GM10266 (cell line): ENCODE results near the gene NNT.
A peak's percentile ranks its signal among the peaks of the same experiment; 100 is the strongest.

Experiments used
- DNase-seq: peaks from one replicate; pipeline ENCODE4 v3.0.0; 2012; ENCODE audit errors: extremely low spot score
- TF ChIP-seq, protein P1 (sequence below): IDR thresholded peaks from 2 replicates; pipeline ENCODE4 v1.5.1; 2012; ENCODE audit warnings: mild to moderate bottlenecking, low read depth; ENCODE audit not compliant: control insufficient read depth, insufficient read depth; ENCODE audit errors: missing control alignments

NNT gene

DNA sequence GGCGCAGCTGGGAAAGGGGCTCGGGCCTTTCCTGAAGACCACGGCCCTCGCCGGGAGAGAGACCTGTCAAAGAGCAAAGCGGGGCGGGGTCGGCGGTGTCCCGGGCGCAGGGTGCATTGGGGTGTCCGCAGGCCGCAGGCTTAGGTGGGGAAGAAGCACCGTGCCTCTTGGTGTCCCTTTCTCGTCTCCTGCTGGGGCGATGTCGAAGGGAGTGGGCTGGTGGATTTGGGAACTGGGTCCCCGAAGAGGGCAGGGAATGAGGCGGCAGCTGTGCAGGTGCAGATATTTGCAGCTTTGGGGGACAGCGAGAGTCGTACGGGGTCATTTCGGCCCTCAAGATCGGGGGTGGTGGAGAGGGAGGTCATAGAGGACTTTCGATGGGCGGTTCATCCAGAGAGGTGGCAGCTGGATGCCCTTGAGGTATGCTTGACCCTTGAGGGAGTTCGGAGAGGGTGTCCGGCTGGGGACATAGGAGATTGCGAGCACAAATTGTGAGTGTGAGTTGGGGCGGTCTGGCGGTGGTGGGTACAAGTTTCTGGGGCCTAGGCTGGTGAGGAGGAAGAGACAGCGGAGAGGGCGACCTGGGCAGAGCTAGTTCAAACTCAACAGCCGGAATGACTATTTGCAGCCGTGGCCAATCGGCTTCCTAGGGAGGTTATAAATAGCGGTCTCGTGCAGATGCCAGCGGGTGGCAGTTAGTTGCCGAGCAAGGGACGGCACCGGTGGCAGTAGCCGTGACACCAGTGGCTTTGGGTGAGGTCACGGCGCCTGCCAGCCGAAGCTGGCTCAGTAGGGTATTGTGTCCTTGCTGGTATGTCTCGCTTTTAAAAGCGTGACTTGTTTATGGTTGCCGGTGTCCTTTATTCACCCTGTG lies 601 bp downstream of the NNT start:
- peak; percentile 61 for DNase-seq
- TF ChIP-seq, protein P1, sequence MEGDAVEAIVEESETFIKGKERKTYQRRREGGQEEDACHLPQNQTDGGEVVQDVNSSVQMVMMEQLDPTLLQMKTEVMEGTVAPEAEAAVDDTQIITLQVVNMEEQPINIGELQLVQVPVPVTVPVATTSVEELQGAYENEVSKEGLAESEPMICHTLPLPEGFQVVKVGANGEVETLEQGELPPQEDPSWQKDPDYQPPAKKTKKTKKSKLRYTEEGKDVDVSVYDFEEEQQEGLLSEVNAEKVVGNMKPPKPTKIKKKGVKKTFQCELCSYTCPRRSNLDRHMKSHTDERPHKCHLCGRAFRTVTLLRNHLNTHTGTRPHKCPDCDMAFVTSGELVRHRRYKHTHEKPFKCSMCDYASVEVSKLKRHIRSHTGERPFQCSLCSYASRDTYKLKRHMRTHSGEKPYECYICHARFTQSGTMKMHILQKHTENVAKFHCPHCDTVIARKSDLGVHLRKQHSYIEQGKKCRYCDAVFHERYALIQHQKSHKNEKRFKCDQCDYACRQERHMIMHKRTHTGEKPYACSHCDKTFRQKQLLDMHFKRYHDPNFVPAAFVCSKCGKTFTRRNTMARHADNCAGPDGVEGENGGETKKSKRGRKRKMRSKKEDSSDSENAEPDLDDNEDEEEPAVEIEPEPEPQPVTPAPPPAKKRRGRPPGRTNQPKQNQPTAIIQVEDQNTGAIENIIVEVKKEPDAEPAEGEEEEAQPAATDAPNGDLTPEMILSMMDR, result no peak

DNA sequence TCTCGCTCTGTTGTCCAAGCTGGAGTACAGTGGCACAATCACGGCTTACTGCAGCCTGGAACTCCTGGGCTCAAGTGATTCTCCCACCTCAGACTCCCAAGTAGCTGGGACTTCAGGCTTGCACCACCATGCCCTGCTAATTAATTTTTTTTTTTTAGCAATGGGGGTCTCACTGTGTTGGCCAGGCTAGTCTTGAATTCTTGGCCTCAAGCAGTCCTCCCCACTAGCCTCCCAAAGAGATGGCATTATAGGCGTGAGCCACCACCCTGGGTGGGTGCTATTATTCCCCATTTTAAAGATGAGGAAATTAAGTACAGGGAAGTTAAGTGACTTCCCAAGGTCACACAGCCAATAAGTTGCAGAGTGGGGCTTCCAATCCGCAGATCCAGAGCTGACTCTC lies 1.7 kb downstream of the NNT start:
- TF ChIP-seq, protein P1, result no peak
- DNase-seq, result no peak

DNA sequence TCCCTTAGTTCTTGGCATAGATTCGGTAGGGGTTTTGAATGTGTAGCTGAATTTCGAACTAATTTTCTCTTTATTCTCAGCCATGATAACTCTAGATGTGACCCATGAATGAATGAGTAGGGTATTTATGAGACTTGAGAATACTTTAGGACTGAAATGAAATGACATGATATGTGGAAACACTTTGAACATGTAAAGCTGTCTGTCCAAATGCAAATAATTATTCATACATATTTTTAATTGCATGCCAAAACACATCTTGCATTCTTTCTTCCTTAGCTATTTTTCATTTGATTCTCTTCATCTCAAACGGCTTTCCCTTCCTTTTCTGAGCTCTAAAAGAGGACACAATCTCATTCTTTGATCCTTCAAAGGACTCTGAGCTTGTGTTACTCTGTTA lies 3.4 kb downstream of the NNT start:
- TF ChIP-seq, protein P1, result no peak
- no peak for DNase-seq

DNA sequence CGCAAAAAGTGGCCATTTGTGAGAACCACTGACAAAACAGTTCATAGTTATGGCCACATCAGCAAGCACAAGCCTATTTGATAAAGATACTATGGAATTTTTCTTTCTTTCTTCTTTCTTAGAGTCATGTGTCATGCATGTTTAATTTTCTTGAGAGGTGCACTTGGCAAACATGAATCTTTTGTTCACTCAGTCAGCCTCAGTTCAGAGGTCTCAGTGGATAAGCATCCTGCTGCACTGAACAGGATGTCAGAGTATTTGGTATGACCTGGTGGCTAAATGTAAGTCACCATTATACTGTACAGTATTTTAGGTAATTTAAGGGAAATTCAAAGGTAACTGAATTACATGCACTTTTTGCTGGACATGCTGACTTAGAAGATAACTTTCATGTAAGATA lies 5.4 kb downstream of the NNT start:
- no peak for DNase-seq

DNA sequence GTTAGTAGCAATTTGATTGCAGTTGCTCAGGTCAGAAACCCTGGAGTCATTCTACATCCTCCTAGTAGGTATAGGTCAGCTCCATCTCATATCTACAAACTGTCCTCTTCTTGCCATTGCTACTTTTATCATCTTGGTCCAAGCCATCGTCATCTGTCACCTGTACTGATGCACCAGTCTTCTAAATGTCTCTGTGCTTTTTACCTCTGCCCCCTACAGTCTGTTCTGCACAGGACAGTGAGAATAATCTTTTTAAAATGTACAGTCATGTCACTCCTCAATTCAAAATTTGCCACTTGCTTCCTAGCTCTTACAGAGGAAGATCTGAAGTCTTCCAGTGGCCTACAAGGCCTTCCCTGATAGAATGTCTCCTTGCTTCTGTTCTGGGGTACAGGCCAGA lies 6.8 kb downstream of the NNT start:
- DNase-seq, result peak; percentile 31
- TF ChIP-seq, protein P1, result peak; percentile 41

More for the DNA sequence above, 5.4 kb downstream of the NNT start:
- TF ChIP-seq, protein P1, result no peak

DNA sequence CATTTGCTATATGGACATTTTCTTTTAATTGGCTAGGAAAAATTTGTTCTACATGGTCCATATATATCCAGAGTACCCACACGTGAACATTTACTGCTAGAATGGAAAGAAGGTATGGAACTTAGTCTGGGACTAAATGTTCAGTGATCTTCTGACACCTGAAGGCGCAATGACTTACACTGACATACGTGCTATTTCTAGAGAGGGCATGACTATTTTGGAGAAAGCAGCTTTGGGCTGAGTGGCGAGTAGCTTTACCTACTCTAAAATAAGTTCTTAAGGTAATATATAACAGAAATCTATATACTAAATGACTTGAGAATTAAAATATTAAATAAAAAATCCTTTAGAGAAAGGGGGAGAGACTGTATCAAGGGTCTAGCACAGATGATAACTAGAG lies 10.4 kb downstream of the NNT start:
- no peak for DNase-seq
- TF ChIP-seq, protein P1, result no peak

DNA sequence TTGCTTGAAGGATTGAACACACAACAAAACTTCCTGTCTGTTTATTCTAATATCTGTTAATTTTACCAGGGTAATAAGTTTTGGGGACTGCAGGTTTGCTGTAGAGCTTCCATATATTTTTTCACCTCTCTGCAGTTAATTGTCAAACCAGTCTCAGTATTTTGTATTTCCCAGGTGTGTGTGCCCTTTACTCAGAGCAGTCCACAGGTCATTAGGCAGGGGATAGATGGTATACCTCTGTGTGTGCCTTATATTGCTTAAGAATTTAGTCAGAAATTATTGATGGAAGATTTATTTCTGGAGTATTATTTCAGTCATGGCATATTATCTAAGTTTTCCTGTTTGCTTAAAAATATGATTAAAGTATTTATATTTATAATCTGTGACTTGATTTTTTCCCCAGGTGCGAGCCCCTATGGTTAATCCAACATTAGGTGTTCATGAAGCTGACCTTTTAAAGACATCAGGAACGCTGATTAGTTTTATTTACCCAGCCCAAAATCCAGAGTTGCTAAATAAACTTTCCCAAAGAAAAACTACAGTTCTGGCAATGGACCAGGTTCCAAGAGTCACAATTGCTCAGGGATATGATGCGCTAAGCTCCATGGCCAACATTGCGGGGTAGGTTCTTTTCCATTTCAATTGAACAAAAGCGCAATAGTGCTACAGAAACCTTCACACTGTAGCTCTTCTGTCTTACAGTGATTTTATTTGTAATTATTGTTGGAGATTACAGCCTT lies 12.6 kb downstream of the NNT start:
- no peak for DNase-seq
- TF ChIP-seq, protein P1, result no peak
